Stimulated activated CD4-positive, alpha-beta T cell treated with anti-CD3 and anti-CD28 coated beads, Interleukin-15, amount 100 ng/mL, for 1 hour (primary cell): ENCODE measurements around the gene NRDE2.
"Not testable (repeated sequence)": the region's sequence is repeated elsewhere in the genome, so short reads cannot be mapped to it uniquely, and the experiment has no call there.

Experiments
- DNase-seq, 2 donors: peaks; one replicate each; pipeline ENCODE4 v3.0.0-alpha.2; 2020; ENCODE audit warnings: low read depth in 1 of 2, low spot score in 1 of 2

The NRDE2 gene

DNA sequence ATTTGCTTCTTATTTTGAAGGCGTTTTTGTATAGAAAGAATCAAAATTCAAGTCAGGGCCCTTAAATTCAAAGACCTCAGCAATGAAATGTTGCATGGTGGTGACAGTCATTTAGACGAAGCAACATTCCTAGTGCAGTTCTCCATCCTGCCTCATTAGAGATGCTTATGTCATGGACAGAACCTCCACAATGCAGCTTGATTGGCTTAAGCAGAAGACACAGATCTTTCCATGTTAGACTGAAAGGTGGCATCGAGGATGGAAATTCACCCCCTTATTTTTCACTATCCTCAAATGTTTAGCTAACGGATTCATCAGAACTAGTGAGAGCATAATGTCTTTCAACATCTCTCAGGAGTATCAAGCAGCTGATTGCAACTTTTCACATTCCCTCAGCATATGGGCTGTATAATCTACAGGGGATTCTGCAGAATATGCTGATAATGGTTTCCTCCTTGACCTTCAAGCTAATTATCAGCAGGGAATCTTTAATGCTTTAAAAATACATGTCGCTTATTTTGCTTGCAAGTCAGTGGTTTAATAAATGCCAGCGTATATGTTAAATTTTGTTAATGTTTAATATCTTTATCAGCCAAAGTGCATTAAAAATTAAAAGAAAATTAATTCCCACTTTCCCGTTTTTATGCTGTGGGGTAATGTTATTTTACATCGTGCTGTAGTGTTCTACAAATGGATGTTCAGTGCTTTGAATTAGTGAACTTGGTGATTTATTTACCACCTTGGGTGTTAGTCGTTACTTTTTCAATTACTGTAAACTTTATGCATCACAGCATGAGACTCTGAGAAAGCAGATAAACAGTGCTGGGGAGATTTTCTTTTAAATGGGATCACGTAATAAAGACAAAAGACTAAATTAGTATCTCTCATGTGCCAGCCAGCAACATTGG lies 12.8 kb upstream of the NRDE2 start:
- no peak for DNase-seq

GRCh38 chr14:90342327-90342726 lies 10.6 kb upstream of the NRDE2 start:
- DNase-seq = no peak

DNA sequence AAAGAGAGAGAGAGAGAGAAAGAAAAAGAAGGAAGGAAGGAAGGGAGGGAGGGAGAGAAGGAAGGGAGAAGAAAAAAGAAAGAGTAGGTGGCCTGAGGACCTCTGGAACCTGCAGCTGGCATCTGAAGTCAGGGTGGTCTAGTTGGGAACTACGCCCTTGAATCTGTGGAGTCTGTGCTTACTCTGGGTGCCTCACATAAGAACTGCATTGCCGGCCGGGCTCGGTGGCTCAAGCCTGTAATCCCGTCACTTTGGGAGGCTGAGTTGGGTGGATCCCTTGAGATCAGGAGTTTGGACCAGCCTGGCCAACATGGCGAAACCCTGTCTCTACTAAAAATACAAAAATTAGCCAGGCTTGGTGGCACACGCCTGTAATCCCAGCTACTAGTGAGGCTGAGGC lies 10.0 kb upstream of the NRDE2 start:
- DNase-seq = no peak

DNA sequence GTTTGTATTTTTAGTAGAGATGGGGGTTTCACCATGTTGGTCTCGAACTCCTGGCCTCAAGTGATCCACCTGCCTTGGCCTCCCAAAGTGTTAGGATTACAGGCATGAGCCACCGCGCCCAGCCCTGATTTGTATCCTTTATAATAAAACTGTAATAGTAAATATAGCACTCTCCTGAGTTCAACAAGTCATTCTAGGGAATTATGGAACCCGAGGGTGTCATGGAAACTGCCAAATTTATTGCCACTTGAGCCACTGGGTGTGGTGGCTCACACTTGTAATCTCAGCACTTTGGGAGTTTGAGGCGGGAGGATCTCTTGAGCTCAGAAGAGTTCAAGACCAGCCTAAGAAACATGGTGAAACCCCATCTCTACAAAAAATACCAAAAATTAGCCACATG lies 9.5 kb upstream of the NRDE2 start:
- not testable (repeated sequence) for DNase-seq

GRCh38 chr14:90336985-90337384 lies 5.2 kb upstream of the NRDE2 start:
- DNase-seq = no peak

GRCh38 chr14:90336401-90336800 lies 4.7 kb upstream of the NRDE2 start:
- DNase-seq = no peak

- DNase-seq = no peak
These were observed 487 bp upstream of the NRDE2 start for GRCh38 chr14:90332271-90332584.

GRCh38 chr14:90330203-90331196 lies 1.2 kb downstream of the NRDE2 start:
- no peak for DNase-seq

DNA sequence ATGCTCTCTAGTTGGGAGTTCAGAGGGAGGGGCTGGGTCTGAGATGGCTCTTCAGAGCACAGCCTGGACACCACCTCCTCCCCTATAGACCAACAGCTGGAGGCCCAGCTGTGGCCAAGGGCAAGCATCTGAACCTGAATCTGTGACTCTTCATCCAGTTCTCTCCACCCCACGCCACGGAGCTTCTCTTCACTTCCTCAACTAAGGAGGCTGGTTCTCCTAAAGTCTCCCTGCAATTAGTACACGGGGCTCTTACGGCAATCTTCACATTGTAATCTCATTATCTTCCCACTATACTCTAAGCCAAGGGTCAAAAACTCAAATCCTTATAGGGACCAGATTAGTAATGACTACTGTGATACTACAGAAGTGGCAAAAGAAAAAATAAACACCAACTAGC lies 9.8 kb downstream of the NRDE2 start:
- no peak for DNase-seq

DNA sequence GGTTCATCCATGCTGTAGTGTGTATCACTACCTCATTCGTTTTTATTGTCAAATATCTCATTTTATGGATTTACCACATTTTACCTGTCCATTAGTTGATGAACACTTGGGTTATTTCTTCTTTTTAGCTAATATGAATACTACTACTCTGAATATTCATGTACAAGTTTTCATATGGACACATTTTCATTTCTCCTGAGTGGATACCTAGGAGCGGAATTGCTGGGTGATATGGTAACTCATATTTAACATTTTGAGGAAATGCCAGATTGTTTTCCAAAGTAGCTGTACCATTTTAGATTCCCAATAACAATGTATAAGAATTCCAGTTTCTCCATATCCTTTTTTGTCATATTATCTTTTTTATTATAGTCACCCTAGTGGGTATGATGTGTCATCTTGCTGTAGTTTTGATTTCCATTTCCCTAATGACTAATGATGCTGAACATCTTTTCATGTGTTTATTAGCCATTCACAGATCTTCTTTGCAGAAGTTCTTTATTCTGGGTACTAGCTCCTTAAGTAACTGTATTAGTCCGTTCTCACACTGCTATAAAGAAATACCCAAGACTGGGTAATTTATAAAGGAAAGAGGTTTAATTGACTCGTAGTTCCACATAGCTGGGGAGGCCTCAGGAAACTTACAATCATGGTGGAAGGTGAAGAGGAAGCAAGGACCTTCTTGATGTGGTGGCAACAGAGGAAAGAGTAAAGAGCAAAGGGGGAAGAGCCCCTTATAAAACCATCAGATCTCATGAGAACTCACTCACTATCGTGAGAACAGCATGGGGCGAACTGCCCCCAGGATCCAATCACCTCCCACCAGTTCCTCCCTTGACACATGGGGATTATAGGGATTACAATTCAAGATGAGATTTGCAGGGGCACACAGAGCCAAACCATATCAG lies 11.9 kb downstream of the NRDE2 start:
- no peak for DNase-seq

GRCh38 chr14:90319173-90319572 lies 12.6 kb downstream of the NRDE2 start:
- DNase-seq = no peak

DNA sequence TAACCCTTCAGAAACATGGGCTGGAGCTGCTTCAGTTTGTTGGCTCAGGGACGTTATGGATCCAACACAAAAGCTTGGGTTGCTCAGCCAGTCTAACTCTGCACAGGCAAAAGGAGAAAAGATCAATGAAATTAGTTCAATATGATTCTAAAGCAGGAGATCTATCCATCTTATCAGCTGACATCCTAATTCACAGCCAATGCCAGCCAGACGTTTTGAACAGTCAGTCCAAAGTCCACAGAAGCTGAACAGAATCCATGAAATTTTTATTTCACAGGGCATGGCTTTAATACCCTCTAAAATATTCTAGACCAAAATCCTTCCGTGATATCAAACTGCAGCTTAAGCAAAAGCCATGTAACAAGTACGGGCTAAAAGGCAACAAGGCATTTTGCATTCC lies 13.7 kb downstream of the NRDE2 start:
- no peak for DNase-seq

- DNase-seq = no peak
These were observed 14.5 kb downstream of the NRDE2 start for GRCh38 chr14:90317286-90317685.

GRCh38 chr14:90308561-90308960 lies 23.2 kb downstream of the NRDE2 start:
- DNase-seq = no peak

GRCh38 chr14:90305176-90305601 lies 26.6 kb downstream of the NRDE2 start:
- DNase-seq = no peak

GRCh38 chr14:90304502-90304901 lies 27.2 kb downstream of the NRDE2 start:
- no peak for DNase-seq

- no peak for DNase-seq
These were observed 28.3 kb downstream of the NRDE2 start for GRCh38 chr14:90303473-90303872.

GRCh38 chr14:90302529-90303303 lies 29.0 kb downstream of the NRDE2 start:
- no peak for DNase-seq

GRCh38 chr14:90301668-90302090 lies 30.1 kb downstream of the NRDE2 start:
- no peak for DNase-seq

DNA sequence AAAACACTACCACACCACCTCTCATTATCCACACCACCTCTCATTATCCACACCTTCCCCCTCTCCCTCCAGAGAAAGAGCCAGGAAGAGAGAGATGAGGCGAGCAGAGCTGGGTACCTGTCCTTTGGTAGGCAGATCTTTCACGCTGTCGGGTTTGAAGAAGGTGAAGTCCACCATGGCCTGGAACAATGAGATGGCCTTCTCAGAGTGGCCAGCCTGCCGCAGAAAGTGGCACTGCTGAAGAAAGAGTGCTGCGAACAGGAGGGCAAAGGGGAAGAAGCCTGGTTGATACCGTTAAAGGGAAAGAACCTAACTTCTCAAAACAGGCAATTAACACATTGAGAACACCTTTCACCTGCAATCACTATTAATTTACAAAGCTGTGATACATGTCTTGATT lies 30.6 kb downstream of the NRDE2 start:
- no peak for DNase-seq
